ENCODE data around the gene PARP15.

Gene PARP15

DNA sequence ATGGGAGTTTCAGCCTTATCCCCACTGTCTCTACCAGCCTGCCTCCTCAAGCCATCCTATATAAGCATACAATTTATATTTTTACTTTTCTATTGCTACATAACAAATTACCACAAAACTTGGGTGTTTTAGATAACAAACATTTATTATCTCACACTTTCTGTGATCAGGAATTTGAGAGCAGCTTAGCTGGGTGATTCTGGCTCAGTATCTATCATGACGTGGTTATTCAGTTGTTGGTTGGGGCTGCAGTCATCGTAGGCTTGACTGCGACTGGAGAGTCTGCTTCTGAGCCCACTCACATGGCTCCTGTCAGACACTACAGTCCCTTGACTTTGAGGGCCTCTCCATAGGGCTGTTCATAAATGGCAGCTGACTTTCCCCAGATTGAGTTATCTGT, 20.7 kb downstream of the PARP15 start:
- Histone ChIP-seq H3K4me1 (ENCODE audit: insufficient read depth, low read length) (no peaks in the 10 kb centered on the region), H3K9me3 (ENCODE audit: low read length) (no peaks in the 10 kb centered on the region), H3K27me3 (ENCODE audit: control insufficient read depth in 1 of 2, insufficient read depth in 2 of 2, low read length in 2 of 2) (no peaks in the 10 kb centered on the region), H3K36me3 (ENCODE audit: insufficient read depth, low read length) (no peaks in the 10 kb centered on the region), H3K9ac (ENCODE audit: low read length) (no peak overlapping the region), H3K4me3 (ENCODE audit: low read depth in 1 of 2, low read length in 2 of 2) (no peak overlapping the region), H3K27ac (ENCODE audit: low read depth, low read length) (no peak overlapping the region)

- H3K4me3 ChIP-seq (ENCODE audit: low read depth in 1 of 2, low read length in 2 of 2), result no peak overlapping the region
- H3K9ac ChIP-seq (ENCODE audit: low read length), result no peak overlapping the region
- no peaks in the 10 kb centered on the region for H3K27me3 ChIP-seq (ENCODE audit: control insufficient read depth in 1 of 2, insufficient read depth in 2 of 2, low read length in 2 of 2)
- H3K4me1 ChIP-seq (ENCODE audit: insufficient read depth, low read length), result no peaks in the 10 kb centered on the region
- H3K9me3 ChIP-seq (ENCODE audit: low read length), result no peaks in the 10 kb centered on the region
- H3K36me3 ChIP-seq (ENCODE audit: insufficient read depth, low read length), result no peaks in the 10 kb centered on the region
- no peak overlapping the region for H3K27ac ChIP-seq (ENCODE audit: low read depth, low read length)
Measured at GRCh38 chr3:122598556-122598955, 21.1 kb downstream of the PARP15 start.

DNA sequence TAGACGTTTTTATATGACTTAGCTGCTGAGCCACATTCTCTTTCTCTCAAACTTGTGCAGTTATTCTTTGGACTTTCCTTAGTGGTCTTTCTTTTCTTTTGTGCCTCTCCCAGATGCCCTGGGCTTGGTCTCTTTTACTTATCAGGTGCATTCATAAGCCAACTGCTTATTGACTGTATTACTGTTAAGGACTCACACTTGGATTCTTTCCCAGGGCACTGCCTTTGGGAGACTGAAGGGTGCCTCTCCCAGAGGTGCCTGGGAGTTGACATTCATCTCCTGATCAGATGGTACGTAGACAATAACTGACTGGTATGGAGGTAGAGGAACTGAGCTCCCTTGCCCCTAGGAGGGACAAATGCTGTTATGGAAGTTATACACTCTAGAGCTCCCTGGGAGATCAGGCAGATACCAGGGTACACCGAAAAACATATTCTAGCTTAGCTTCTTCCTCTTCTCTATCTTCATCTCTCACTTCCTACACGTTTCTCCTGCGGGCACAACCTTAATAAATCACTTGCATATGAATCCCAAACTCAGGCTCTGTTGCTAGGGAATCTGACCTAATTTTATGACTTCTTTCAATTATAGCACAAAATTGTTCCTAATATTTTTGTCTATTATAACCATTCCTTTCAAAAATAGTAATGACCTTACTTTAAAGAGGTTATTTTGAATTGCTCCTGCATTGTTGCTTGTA, 24.7 kb downstream of the PARP15 start:
- Histone ChIP-seq H3K9me3 (ENCODE audit: low read length) (no peaks in the 10 kb centered on the region), H3K4me3 (ENCODE audit: low read depth in 1 of 2, low read length in 2 of 2) (no peak overlapping the region), H3K27ac (ENCODE audit: low read depth, low read length) (no peak overlapping the region), H3K27me3 (ENCODE audit: control insufficient read depth in 1 of 2, insufficient read depth in 2 of 2, low read length in 2 of 2) (no peaks in the 10 kb centered on the region), H3K36me3 (ENCODE audit: insufficient read depth, low read length) (no peaks in the 10 kb centered on the region), H3K9ac (ENCODE audit: low read length) (no peak overlapping the region), H3K4me1 (ENCODE audit: insufficient read depth, low read length) (no peaks in the 10 kb centered on the region)

DNA sequence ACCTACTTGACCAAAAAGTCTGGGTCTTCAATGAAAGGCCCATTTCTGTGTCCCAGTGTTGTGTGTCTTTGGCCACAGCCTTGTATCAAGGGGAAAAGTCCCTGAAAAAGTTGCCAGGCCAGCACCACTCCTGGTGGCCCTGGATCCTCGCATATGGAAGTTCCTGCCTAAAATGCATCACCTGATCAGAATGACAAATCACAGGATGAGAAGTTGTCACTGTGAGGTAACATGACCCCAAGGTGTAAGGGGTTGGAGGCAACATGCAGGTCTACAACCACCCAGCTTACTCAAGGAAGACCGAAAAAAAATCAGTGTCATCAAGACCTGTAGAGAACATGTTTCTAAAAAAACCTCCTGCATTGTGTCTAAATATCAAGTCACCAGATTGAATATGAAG, 25.6 kb downstream of the PARP15 start:
- Histone ChIP-seq H3K27ac (ENCODE audit: low read depth, low read length) (no peak overlapping the region), H3K9me3 (ENCODE audit: low read length) (no peaks in the 10 kb centered on the region), H3K4me3 (ENCODE audit: low read depth in 1 of 2, low read length in 2 of 2) (no peak overlapping the region), H3K4me1 (ENCODE audit: insufficient read depth, low read length) (no peaks in the 10 kb centered on the region), H3K9ac (ENCODE audit: low read length) (no peak overlapping the region), H3K36me3 (ENCODE audit: insufficient read depth, low read length) (no peaks in the 10 kb centered on the region), H3K27me3 (ENCODE audit: control insufficient read depth in 1 of 2, insufficient read depth in 2 of 2, low read length in 2 of 2) (no peaks in the 10 kb centered on the region)

GRCh38 chr3:122606330-122606729, 28.9 kb downstream of the PARP15 start:
- Histone ChIP-seq H3K4me3 (ENCODE audit: low read depth in 1 of 2, low read length in 2 of 2) (no peak overlapping the region), H3K4me1 (ENCODE audit: insufficient read depth, low read length) (no peaks in the 10 kb centered on the region), H3K27me3 (ENCODE audit: control insufficient read depth in 1 of 2, insufficient read depth in 2 of 2, low read length in 2 of 2) (no peaks in the 10 kb centered on the region), H3K9me3 (ENCODE audit: low read length) (no peaks in the 10 kb centered on the region), H3K36me3 (ENCODE audit: insufficient read depth, low read length) (no peaks in the 10 kb centered on the region), H3K9ac (ENCODE audit: low read length) (no peak overlapping the region), H3K27ac (ENCODE audit: low read depth, low read length) (no peak overlapping the region)

DNA sequence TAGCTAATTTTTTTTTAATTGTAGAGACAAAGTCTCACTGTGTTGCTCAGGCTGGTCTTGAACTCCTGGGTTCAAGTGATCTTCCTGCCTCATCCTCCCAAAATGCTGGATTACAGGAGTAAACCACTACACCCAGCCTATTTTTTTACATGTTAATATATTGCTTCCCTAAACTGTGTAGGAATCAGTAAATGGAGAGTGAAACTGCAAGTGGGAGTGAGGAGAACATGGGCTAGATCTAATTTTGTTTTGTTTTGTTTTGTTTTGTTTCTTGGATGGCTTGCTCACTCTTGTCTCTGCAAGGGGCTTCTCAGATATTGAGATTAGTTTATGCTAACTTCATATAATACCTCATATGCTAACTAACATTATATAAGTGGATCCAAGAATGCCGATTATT, 31.5 kb downstream of the PARP15 start:
- Histone ChIP-seq H3K4me1 (ENCODE audit: insufficient read depth, low read length) (no peaks in the 10 kb centered on the region), H3K27ac (ENCODE audit: low read depth, low read length) (no peak overlapping the region), H3K27me3 (ENCODE audit: control insufficient read depth in 1 of 2, insufficient read depth in 2 of 2, low read length in 2 of 2) (no peaks in the 10 kb centered on the region), H3K9ac (ENCODE audit: low read length) (no peak overlapping the region), H3K36me3 (ENCODE audit: insufficient read depth, low read length) (no peaks in the 10 kb centered on the region), H3K9me3 (ENCODE audit: low read length) (no peaks in the 10 kb centered on the region), H3K4me3 (ENCODE audit: low read depth in 1 of 2, low read length in 2 of 2) (no peak overlapping the region)

- Histone ChIP-seq H3K36me3 (ENCODE audit: insufficient read depth, low read length) (no peaks in the 10 kb centered on the region), H3K27me3 (ENCODE audit: control insufficient read depth in 1 of 2, insufficient read depth in 2 of 2, low read length in 2 of 2) (no peaks in the 10 kb centered on the region), H3K9ac (ENCODE audit: low read length) (no peak overlapping the region), H3K4me3 (ENCODE audit: low read depth in 1 of 2, low read length in 2 of 2) (no peak overlapping the region), H3K9me3 (ENCODE audit: low read length) (no peaks in the 10 kb centered on the region), H3K4me1 (ENCODE audit: insufficient read depth, low read length) (no peaks in the 10 kb centered on the region), H3K27ac (ENCODE audit: low read depth, low read length) (no peak overlapping the region)
Measured at GRCh38 chr3:122609798-122610559, 32.5 kb downstream of the PARP15 start.

GRCh38 chr3:122612696-122613095, 35.2 kb downstream of the PARP15 start:
- H3K36me3 ChIP-seq (ENCODE audit: insufficient read depth, low read length), result no peaks in the 10 kb centered on the region
- no peak overlapping the region for H3K4me3 ChIP-seq (ENCODE audit: low read depth in 1 of 2, low read length in 2 of 2)
- no peaks in the 10 kb centered on the region for H3K9me3 ChIP-seq (ENCODE audit: low read length)
- H3K27ac ChIP-seq (ENCODE audit: low read depth, low read length), result no peak overlapping the region
- H3K4me1 ChIP-seq (ENCODE audit: insufficient read depth, low read length), result no peaks in the 10 kb centered on the region
- H3K9ac ChIP-seq (ENCODE audit: low read length), result no peak overlapping the region
- no peaks in the 10 kb centered on the region for H3K27me3 ChIP-seq (ENCODE audit: control insufficient read depth in 1 of 2, insufficient read depth in 2 of 2, low read length in 2 of 2)

- Histone ChIP-seq H3K27ac (ENCODE audit: low read depth, low read length) (no peak overlapping the region), H3K36me3 (ENCODE audit: insufficient read depth, low read length) (no peaks in the 10 kb centered on the region), H3K4me1 (ENCODE audit: insufficient read depth, low read length) (no peaks in the 10 kb centered on the region), H3K9ac (ENCODE audit: low read length) (no peak overlapping the region), H3K27me3 (ENCODE audit: control insufficient read depth in 1 of 2, insufficient read depth in 2 of 2, low read length in 2 of 2) (no peaks in the 10 kb centered on the region), H3K4me3 (ENCODE audit: low read depth in 1 of 2, low read length in 2 of 2) (no peak overlapping the region), H3K9me3 (ENCODE audit: low read length) (no peaks in the 10 kb centered on the region)
Measured at GRCh38 chr3:122615303-122615702, 37.9 kb downstream of the PARP15 start.

DNA sequence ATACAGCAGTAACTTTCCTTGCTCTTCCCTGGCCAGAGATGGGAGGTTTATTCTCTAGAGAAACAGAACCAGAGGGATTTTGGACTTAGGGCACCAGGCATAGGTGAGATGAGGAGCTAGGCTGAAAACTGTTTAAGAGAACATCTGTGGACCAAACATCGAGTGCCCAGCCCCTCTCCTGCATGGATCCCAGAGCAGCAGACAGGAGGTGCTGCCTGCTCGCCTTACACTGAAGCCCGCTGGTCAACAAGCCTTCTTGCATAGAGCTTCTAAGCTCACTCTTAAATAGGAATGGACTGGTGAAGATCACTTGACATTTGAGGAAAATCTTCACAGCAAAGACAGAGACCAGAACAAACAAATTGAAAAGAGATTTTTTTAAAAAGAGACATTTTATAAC, 41.2 kb downstream of the PARP15 start:
- no peaks in the 10 kb centered on the region for H3K4me1 ChIP-seq (ENCODE audit: insufficient read depth, low read length)
- H3K4me3 ChIP-seq (ENCODE audit: low read depth in 1 of 2, low read length in 2 of 2), result no peak overlapping the region
- no peaks in the 10 kb centered on the region for H3K9me3 ChIP-seq (ENCODE audit: low read length)
- no peak overlapping the region for H3K27ac ChIP-seq (ENCODE audit: low read depth, low read length)
- H3K36me3 ChIP-seq (ENCODE audit: insufficient read depth, low read length), result no peaks in the 10 kb centered on the region
- no peak overlapping the region for H3K9ac ChIP-seq (ENCODE audit: low read length)
- H3K27me3 ChIP-seq (ENCODE audit: control insufficient read depth in 1 of 2, insufficient read depth in 2 of 2, low read length in 2 of 2), result no peaks in the 10 kb centered on the region

GRCh38 chr3:122619040-122619439, 41.6 kb downstream of the PARP15 start:
- H3K4me3 ChIP-seq (ENCODE audit: low read depth in 1 of 2, low read length in 2 of 2), result no peak overlapping the region
- no peak overlapping the region for H3K27ac ChIP-seq (ENCODE audit: low read depth, low read length)
- no peaks in the 10 kb centered on the region for H3K9me3 ChIP-seq (ENCODE audit: low read length)
- H3K36me3 ChIP-seq (ENCODE audit: insufficient read depth, low read length), result no peaks in the 10 kb centered on the region
- no peak overlapping the region for H3K9ac ChIP-seq (ENCODE audit: low read length)
- no peaks in the 10 kb centered on the region for H3K4me1 ChIP-seq (ENCODE audit: insufficient read depth, low read length)
- no peaks in the 10 kb centered on the region for H3K27me3 ChIP-seq (ENCODE audit: control insufficient read depth in 1 of 2, insufficient read depth in 2 of 2, low read length in 2 of 2)

- Histone ChIP-seq H3K27ac (ENCODE audit: low read depth, low read length) (no peak overlapping the region), H3K9ac (ENCODE audit: low read length) (no peak overlapping the region), H3K27me3 (ENCODE audit: control insufficient read depth in 1 of 2, insufficient read depth in 2 of 2, low read length in 2 of 2) (no peaks in the 10 kb centered on the region), H3K9me3 (ENCODE audit: low read length) (no peaks in the 10 kb centered on the region), H3K4me1 (ENCODE audit: insufficient read depth, low read length) (no peaks in the 10 kb centered on the region), H3K4me3 (ENCODE audit: low read depth in 1 of 2, low read length in 2 of 2) (no peak overlapping the region), H3K36me3 (ENCODE audit: insufficient read depth, low read length) (no peaks in the 10 kb centered on the region)
Measured at GRCh38 chr3:122620399-122620798, 42.9 kb downstream of the PARP15 start.
